IMR-90 (cell line): Measurements from ENCODE around the gene PLPP3. TPM values are rescaled to one million over a fixed set of nuclear protein-coding genes. Genes with fewer than 3 reads are reported as not detected.

Experiments
- ATAC-seq: fragments of 200-7000 bp; cut with Tn5 transposase; 2 replicates; pipeline ENCODE4 v1.9.1; 2020; ENCODE audit warnings: low read depth, mild to moderate bottlenecking, moderate library complexity
- BruUV-seq: library from RNA; stranded (reverse); fragments of 400-500 nt; replicated peaks from 2 replicates; lab custom pipeline; 2021; lab: Mats Ljungman, UMichigan
- CTCF ChIA-PET: fragments of 300-600 bp; formaldehyde crosslinking; extraction: SDS; loops from one replicate; lab custom pipeline; 2021; ENCODE audit warnings: antibody characterized with exemption; lab: Yijun Ruan, JAX
- POLR2A ChIA-PET: fragments of 300-600 bp; sonication (Branson Sonifier 250); formaldehyde crosslinking; loops from one replicate; lab custom pipeline; 2022; ENCODE audit warnings: antibody characterized with exemption; ENCODE audit not compliant: unreplicated experiment; lab: Charles Lee
- DNase-seq: peaks from one replicate; pipeline ENCODE4 v3.0.0; 2013
- H2AFZ ChIP-seq: replicated peaks from 2 replicates; pipeline ENCODE3; 2013; ENCODE audit warnings: low read length, mild to moderate bottlenecking; ENCODE audit not compliant: poor library complexity
- H2AK5ac ChIP-seq: 2 replicates; pipeline ENCODE4 v1.6.1; 2013; ENCODE audit warnings: low read depth, low read length, inconsistent platforms
- H2AK9ac ChIP-seq: replicated peaks from 2 replicates; pipeline ENCODE3; 2013; ENCODE audit warnings: mild to moderate bottlenecking, low read depth, low read length, moderate library complexity; ENCODE audit not compliant: poor library complexity
- H2BK120ac ChIP-seq: 2 replicates; pipeline ENCODE4 v1.6.1; 2013; ENCODE audit warnings: low read depth, low read length, inconsistent platforms
- H2BK15ac ChIP-seq: 3 replicates; pipeline ENCODE4 v1.6.1; 2013; ENCODE audit warnings: low read depth, low read length, inconsistent platforms
- H2BK20ac ChIP-seq: 2 replicates; pipeline ENCODE4 v1.6.1; 2013; ENCODE audit warnings: low read depth, mild to moderate bottlenecking, inconsistent platforms, low read length, moderate library complexity
- H2BK5ac ChIP-seq: 2 replicates; pipeline ENCODE4 v1.6.1; 2013; ENCODE audit warnings: mild to moderate bottlenecking, low read depth, low read length, inconsistent platforms; ENCODE audit not compliant: poor library complexity, severe bottlenecking
- H3K14ac ChIP-seq: replicated peaks from 2 replicates; pipeline ENCODE4 v1.6.1; 2013; ENCODE audit warnings: low read depth, low read length, inconsistent platforms
- H3K18ac ChIP-seq: 2 replicates; pipeline ENCODE4 v1.6.1; 2013; ENCODE audit warnings: low read depth, low read length, control low read depth
- H3K23ac ChIP-seq: 2 replicates; pipeline ENCODE4 v1.6.1; 2013; ENCODE audit warnings: low read depth, low read length, inconsistent platforms
- H3K27ac ChIP-seq: 2 replicates; pipeline ENCODE4 v1.5.1; 2013; ENCODE audit warnings: mild to moderate bottlenecking, control low read depth, low read length; ENCODE audit not compliant: insufficient read depth
- H3K27me3 ChIP-seq: 2 replicates; pipeline ENCODE4 v1.6.1; 2013; ENCODE audit warnings: low read length; ENCODE audit not compliant: control insufficient read depth, insufficient read depth
- H3K36me3 ChIP-seq: 2 replicates; pipeline ENCODE4 v1.6.1; 2013; ENCODE audit warnings: low read length, mixed read lengths; ENCODE audit not compliant: control insufficient read depth, insufficient read depth
- H3K4ac ChIP-seq: 2 replicates; pipeline ENCODE4 v1.6.1; 2013; ENCODE audit warnings: low read depth, low read length, inconsistent platforms
- H3K4me1 ChIP-seq: 2 replicates; pipeline ENCODE4 v1.6.1; 2013; ENCODE audit warnings: low read length, mixed read lengths; ENCODE audit not compliant: control insufficient read depth, insufficient read depth
- H3K4me2 ChIP-seq: 2 replicates; pipeline ENCODE4 v1.6.1; 2013; ENCODE audit warnings: low read depth, mild to moderate bottlenecking, control low read depth, low read length, moderate library complexity
- H3K4me3 ChIP-seq: 2 replicates; pipeline ENCODE4 v1.5.1; 2013; ENCODE audit warnings: low read depth, mild to moderate bottlenecking, control low read depth, low read length, moderate library complexity; ENCODE audit not compliant: insufficient read depth
- H3K56ac ChIP-seq: 2 replicates; pipeline ENCODE4 v1.6.1; 2013; ENCODE audit warnings: low read length, inconsistent platforms; ENCODE audit not compliant: insufficient read depth; ENCODE audit errors: extremely low read depth
- H3K79me1 ChIP-seq, 2 experiments: 2 replicates each; pipeline ENCODE4 v1.6.1; 2013; ENCODE audit warnings: low read length in 2 of 2, inconsistent platforms in 1 of 2, low read depth in 1 of 2
- H3K9ac ChIP-seq: 2 replicates; pipeline ENCODE4 v1.6.1; 2013; ENCODE audit warnings: low read depth, low read length, control low read depth
- H3K9me1 ChIP-seq: 2 replicates; pipeline ENCODE4 v1.6.1; 2013; ENCODE audit warnings: low read length, inconsistent platforms; ENCODE audit not compliant: insufficient read depth
- H3K9me3 ChIP-seq: 2 replicates; pipeline ENCODE4 v1.6.1; 2013; ENCODE audit warnings: low read length; ENCODE audit not compliant: control insufficient read depth, insufficient read depth
- H4K20me1 ChIP-seq: 2 replicates; pipeline ENCODE4 v1.6.1; 2013; ENCODE audit warnings: low read length, inconsistent platforms; ENCODE audit not compliant: insufficient read depth
- H4K5ac ChIP-seq: 2 replicates; pipeline ENCODE4 v1.6.1; 2013; ENCODE audit warnings: mild to moderate bottlenecking, low read depth, low read length, control low read depth
- H4K8ac ChIP-seq, 2 experiments: 2 replicates each; pipeline ENCODE4 v1.6.1; 2013; ENCODE audit warnings: low read depth in 2 of 2, low read length in 2 of 2, control low read depth in 1 of 2, inconsistent platforms in 1 of 2
- H4K91ac ChIP-seq: 2 replicates; pipeline ENCODE4 v1.6.1; 2013; ENCODE audit warnings: low read depth, low read length, inconsistent platforms; ENCODE audit not compliant: insufficient read depth
- BHLHE40 ChIP-seq: fragments of 150-350 bp; IDR thresholded peaks from 2 replicates; pipeline ENCODE4 v1.6.1; 2016; ENCODE audit warnings: mild to moderate bottlenecking, low read depth, low read length
- RAD21 ChIP-seq: IDR thresholded peaks from 2 replicates; pipeline ENCODE4 v1.6.1; 2012; ENCODE audit warnings: low read length, improper control_type of control experiment
- SMC3 ChIP-seq: fragments of 150-350 bp; IDR thresholded peaks from 2 replicates; pipeline ENCODE4 v1.6.1; 2016; ENCODE audit warnings: low read depth, mild to moderate bottlenecking, antibody characterized with exemption, low read length, moderate library complexity
- WGBS, 2 experiments: methylation state at CpG; one replicate each; pipeline versions ENCODE4 v1.1.5 to v1.1.7; 2013; ENCODE audit warnings: missing lambda C conversion rate in 2 of 2; ENCODE audit not compliant: insufficient read length in 1 of 2; ENCODE audit errors: extremely low coverage in 2 of 2; 5-methylcytosine and 5-hydroxymethylcytosine counted together
- dilution Hi-C: fragments of 300-500 bp; cut with HindIII; formaldehyde crosslinking; loops from one replicate; pipeline ENCODE4 v1.14.3; 2018; ENCODE audit warnings: low sequenced_read_pairs; ENCODE audit not compliant: unreplicated experiment
- in situ Hi-C: fragments of 300-500 bp; cut with MboI; formaldehyde crosslinking; loops from 3 replicates; pipeline ENCODE4 v1.14.3; 2019; ENCODE audit warnings: low sequenced_read_pairs, inconsistent platforms, mixed read lengths
- intact Hi-C: fragments of 100-400 bp; cut with micrococcal nuclease; formaldehyde crosslinking; loops from 2 replicates; pipeline ENCODE4 v1.10.0; 2022
- polyA plus RNA-seq, 3 experiments: library from polyadenylated mRNA; depleted of rRNA; stranded (reverse); fragments of >200 nt; gene quantifications; 2 replicates each; pipeline ENCODE4 v1.2.3, GENCODE V29; 2012; ENCODE audit warnings: low replicate concordance in 1 of 3
- total RNA-seq: library from RNA; depleted of rRNA; stranded (reverse); fragments of >200 nt; gene quantifications from 2 replicates; pipeline ENCODE4 v1.2.3, GENCODE V29; 2012
- TF ChIP-seq, protein P1 (sequence below): conservative IDR thresholded peaks from 2 replicates; pipeline ENCODE4 v1.5.1; 2012; ENCODE audit warnings: mild to moderate bottlenecking, low read depth, low read length, improper control_type of control experiment

The PLPP3 gene
- total and polyA plus RNA-seq, 2 of the 4 experiments (the other 2 are of a cell fraction): 49.9 to 56.6 TPM

DNA sequence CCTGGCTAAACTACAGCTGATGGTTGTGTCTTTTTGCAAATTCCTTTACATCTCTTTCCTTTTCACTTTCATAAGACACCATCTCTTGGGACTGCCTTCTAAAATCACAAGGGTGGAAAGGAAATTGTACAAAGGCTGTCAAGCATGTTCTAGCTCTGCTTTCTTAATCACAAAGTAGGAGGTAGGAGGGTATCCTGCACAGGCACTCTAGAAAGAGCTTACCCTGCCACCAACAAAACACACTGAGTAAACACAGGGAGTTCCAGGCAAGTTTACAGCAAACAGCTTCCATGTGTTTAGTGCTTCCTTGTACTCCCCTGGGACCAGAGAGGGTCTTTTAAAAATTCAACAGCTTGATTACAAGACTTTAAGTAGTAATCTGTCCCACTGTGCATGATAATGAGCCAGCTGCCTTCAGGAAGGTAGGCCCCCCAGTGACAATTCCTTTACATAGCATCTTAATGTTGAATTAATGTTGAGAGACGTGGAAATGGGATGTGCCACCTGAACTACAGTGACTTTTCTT lies 2.4 kb downstream of the PLPP3 start:
- H4K20me1 ChIP-seq: peaks cover 63% of the 10 kb centered on the region
- no TSS peak for BruUV-seq
- TF ChIP-seq RAD21 (peak; percentile 58), SMC3 (peak; percentile 43), BHLHE40 (no peak)
- TF ChIP-seq, protein P1, sequence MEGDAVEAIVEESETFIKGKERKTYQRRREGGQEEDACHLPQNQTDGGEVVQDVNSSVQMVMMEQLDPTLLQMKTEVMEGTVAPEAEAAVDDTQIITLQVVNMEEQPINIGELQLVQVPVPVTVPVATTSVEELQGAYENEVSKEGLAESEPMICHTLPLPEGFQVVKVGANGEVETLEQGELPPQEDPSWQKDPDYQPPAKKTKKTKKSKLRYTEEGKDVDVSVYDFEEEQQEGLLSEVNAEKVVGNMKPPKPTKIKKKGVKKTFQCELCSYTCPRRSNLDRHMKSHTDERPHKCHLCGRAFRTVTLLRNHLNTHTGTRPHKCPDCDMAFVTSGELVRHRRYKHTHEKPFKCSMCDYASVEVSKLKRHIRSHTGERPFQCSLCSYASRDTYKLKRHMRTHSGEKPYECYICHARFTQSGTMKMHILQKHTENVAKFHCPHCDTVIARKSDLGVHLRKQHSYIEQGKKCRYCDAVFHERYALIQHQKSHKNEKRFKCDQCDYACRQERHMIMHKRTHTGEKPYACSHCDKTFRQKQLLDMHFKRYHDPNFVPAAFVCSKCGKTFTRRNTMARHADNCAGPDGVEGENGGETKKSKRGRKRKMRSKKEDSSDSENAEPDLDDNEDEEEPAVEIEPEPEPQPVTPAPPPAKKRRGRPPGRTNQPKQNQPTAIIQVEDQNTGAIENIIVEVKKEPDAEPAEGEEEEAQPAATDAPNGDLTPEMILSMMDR: peak; percentile 47
- H4K5ac ChIP-seq: no peak overlapping the region
- peak overlapping the region; percentile 99; the same call in 1 of the 2 replicates for H3K23ac ChIP-seq
- DNase-seq (peak; percentile 36), ATAC-seq (peak; percentile 7)
- H2BK15ac ChIP-seq: no peak overlapping the region
- H3K4me3 ChIP-seq: peak overlapping the region; percentile 81
- H3K56ac ChIP-seq: peak overlapping the region; percentile 19; the same call in 1 of the 2 replicates
- H3K79me1 ChIP-seq: peaks cover 15 to 52% of the 10 kb centered on the region in 2 experiments
- H3K4me1 ChIP-seq: peaks cover 11% of the 10 kb centered on the region
- no peak overlapping the region for H2AFZ ChIP-seq
- H3K27ac ChIP-seq: peak overlapping the region; percentile 10; the same call in 1 of the 2 replicates
- CTCF ChIA-PET: interaction anchor here (0.7 to 1.5 kb wide), 8 partner anchors 8 to 1201 kb away, joined by 3 to 8 read pairs (median 3); no protein-coding TSS in a partner anchor
- peak overlapping the region; percentile 97 for H3K9ac ChIP-seq
- POLR2A ChIA-PET: interaction anchor here (0.7 to 0.8 kb wide), 2 partner anchors 300 to 710 kb away, joined by 4 to 5 read pairs; no protein-coding TSS in a partner anchor
- H3K27me3 ChIP-seq: no peaks in the 10 kb centered on the region
- H4K91ac ChIP-seq: peak overlapping the region; percentile 21; the same call in 1 of the 2 replicates
- WGBS, 2 experiments: no CpG with 5 or more reads among the region's 1 CpG
- H2BK120ac ChIP-seq: no peak overlapping the region; the same call in 1 of the 2 replicates
- peak overlapping the region; percentile 92 for H3K14ac ChIP-seq
- intact Hi-C loops (loop anchor here (5.0 to 10.0 kb wide), 8 partner anchors 65 to 745 kb away; no protein-coding TSS in a partner anchor), dilution Hi-C loops (loop anchor here (25.0 kb wide), 1 partner anchor 1290 kb away; no protein-coding TSS in a partner anchor), in situ Hi-C loops (loop anchor here (10.0 kb wide), 1 partner anchor 842 kb away; no protein-coding TSS in a partner anchor)
- no peak overlapping the region for H3K4ac ChIP-seq
- H3K9me3 ChIP-seq: no peaks in the 10 kb centered on the region
- no peak overlapping the region for H2AK5ac ChIP-seq
- no peak overlapping the region for H2BK5ac ChIP-seq
- no peak overlapping the region for H2BK20ac ChIP-seq
- H4K8ac ChIP-seq: 0 out of 4 replicates have a peak overlapping the region, but pooled peaks of 1 of the 2 experiments have one; percentile 20
- H3K18ac ChIP-seq: peak overlapping the region; percentile 70
- no peaks in the 10 kb centered on the region for H3K9me1 ChIP-seq
- H3K36me3 ChIP-seq: peaks cover 26% of the 10 kb centered on the region
- H2AK9ac ChIP-seq: no peak overlapping the region
- H3K4me2 ChIP-seq: peak overlapping the region; percentile 95
